ENCODE measurements around the gene HFE.

Gene HFE

GRCh38 chr6:26140967-26141294 lies 53.7 kb downstream of the HFE start:
- ChIA-PET POLR2A (interaction anchor here (2.0 to 2.3 kb wide), 2 partner anchors 16 to 17 kb away, joined by 11 to 12 read pairs; a partner anchor contains a TSS), CTCF (no interaction called here)
- H3K27ac ChIP-seq (ENCODE audit: extremely low read depth, low read depth, low read length): no peak overlapping the region
- H3K4me3 ChIP-seq (ENCODE audit: low read depth, low read length): no peak overlapping the region
- no peaks in the 10 kb centered on the region for H3K9me3 ChIP-seq (ENCODE audit: control insufficient read depth, insufficient read depth, low read depth, low read length)
- TF ChIP-seq MYNN (tag by site-specific recombination; IDR thresholded peaks at IDR 0.05; ENCODE audit: borderline replicate concordance) (no peak), ZNF223 (tag by site-specific recombination; IDR thresholded peaks at IDR 0.05) (no peak), ZNF112 (tag by site-specific recombination; IDR thresholded peaks at IDR 0.05) (no peak), ZNF621 (tag by site-specific recombination; IDR thresholded peaks at IDR 0.05) (no peak), ZNF148 (tag by site-specific recombination; IDR thresholded peaks at IDR 0.05; ENCODE audit: borderline replicate concordance) (no peak), TSHZ1 (tag by site-specific recombination; IDR thresholded peaks at IDR 0.05; ENCODE audit: borderline replicate concordance) (no peak), ZNF561 (tag by site-specific recombination; IDR thresholded peaks at IDR 0.05; ENCODE audit: borderline replicate concordance) (no peak), ZNF624 (tag by site-specific recombination; IDR thresholded peaks at IDR 0.05) (no peak), ZEB2 (tag by site-specific recombination; IDR thresholded peaks at IDR 0.05) (no peak), GLIS2 (tag by site-specific recombination; IDR thresholded peaks at IDR 0.05) (no peak), OSR2 (tag by site-specific recombination; IDR thresholded peaks at IDR 0.05) (no peak), ZNF776 (tag by site-specific recombination; IDR thresholded peaks at IDR 0.05; ENCODE audit: borderline replicate concordance) (no peak), ZNF404 (tag by site-specific recombination; IDR thresholded peaks at IDR 0.05) (no peak), PRDM2 (tag by site-specific recombination; IDR thresholded peaks at IDR 0.05; ENCODE audit: borderline replicate concordance) (no peak), REPIN1 (tag by site-specific recombination; IDR thresholded peaks at IDR 0.05; ENCODE audit: low read depth) (no peak), ZNF169 (tag by site-specific recombination; IDR thresholded peaks at IDR 0.05) (no peak), RBAK (tag by site-specific recombination; IDR thresholded peaks at IDR 0.05) (no peak), ZNF544 (tag by site-specific recombination; IDR thresholded peaks at IDR 0.05) (no peak), PRDM1 (tag by site-specific recombination; IDR thresholded peaks at IDR 0.05) (no peak), ZNF629 (tag by site-specific recombination; IDR thresholded peaks at IDR 0.05) (no peak)
- no peaks in the 10 kb centered on the region for H3K4me1 ChIP-seq (ENCODE audit: control insufficient read depth, insufficient read depth, low read length)
- no peaks in the 10 kb centered on the region for H3K36me3 ChIP-seq (ENCODE audit: control insufficient read depth in 2 of 2, insufficient read depth in 1 of 2, low read length in 2 of 2)
